SK-N-MC (cell line): ENCODE data around the gene HECTD4.

Experiments
- EZH2 ChIP-seq: fragments of 200-600 bp; sonication (generic); IDR thresholded peaks from one replicate; pipeline ENCODE4 v1.6.1; 2017; ENCODE audit warnings: antibody characterized with exemption
- POLR2AphosphoS5 ChIP-seq: IDR thresholded peaks from 2 replicates; pipeline ENCODE4 v1.6.1; 2012; ENCODE audit warnings: mild to moderate bottlenecking, low read depth, low read length, borderline replicate concordance

- no peak for TF ChIP-seq POLR2AphosphoS5
- TF ChIP-seq EZH2 = no peak
These were observed 14.3 kb downstream of the HECTD4 start for GRCh38 chr12:112367965-112368364.
